HepG2 (cell line): Measurements from ENCODE around the gene AGAP3. TPM values are rescaled to one million over a fixed set of nuclear protein-coding genes. Genes with fewer than 3 reads are reported as not detected.

Experiments used
- AGO2 ChIP-seq: fragments of 200-400 bp; formaldehyde crosslinking; optimal IDR thresholded peaks from 2 replicates; pipeline ENCODE3; 2017; ENCODE audit warnings: mild to moderate bottlenecking, low read depth, low read length, moderate library complexity
- FOXK2 ChIP-seq: fragments of 450-650 bp; IDR thresholded peaks from 2 replicates; pipeline ENCODE4 v1.6.1; 2016
- KDM4B ChIP-seq: sonication (generic); formaldehyde crosslinking; IDR thresholded peaks from 2 replicates; pipeline ENCODE4 v1.4.0; 2020; ENCODE audit warnings: missing genetic modification reagents
- RXRB ChIP-seq: IDR thresholded peaks from 2 replicates; pipeline ENCODE4 v1.6.1; 2016; ENCODE audit warnings: borderline replicate concordance, missing genetic modification reagents, missing compliant biosample characterization
- TCF12 ChIP-seq, 2 experiments: fragments of 450-650 bp in 1 of 2; sonication (generic) in 1 of 2; formaldehyde crosslinking in 1 of 2; IDR thresholded peaks; 2 replicates each; pipeline versions ENCODE4 v1.6.1 to v1.8.0; 2017 to 2022; ENCODE audit warnings: antibody characterized with exemption in 1 of 2, mild to moderate bottlenecking in 1 of 2, missing genetic modification reagents in 1 of 2, moderate library complexity in 1 of 2
- TMF1 ChIP-seq: sonication (generic); formaldehyde crosslinking; IDR thresholded peaks from 2 replicates; pipeline ENCODE4 v1.8.1; 2022; ENCODE audit warnings: low read depth, missing genetic modification reagents
- ZKSCAN1 ChIP-seq: fragments of 150-350 bp; IDR thresholded peaks from 2 replicates; pipeline ENCODE4 v1.6.1; 2014; ENCODE audit warnings: low read length
- ZNF138 ChIP-seq: sonication (generic); formaldehyde crosslinking; IDR thresholded peaks from 2 replicates; pipeline ENCODE4 v1.5.0; 2020; ENCODE audit warnings: mild to moderate bottlenecking, low read depth, missing genetic modification reagents
- ZNF562 ChIP-seq: sonication (generic); formaldehyde crosslinking; IDR thresholded peaks from 2 replicates; pipeline ENCODE4 v1.8.0; 2022; ENCODE audit warnings: missing genetic modification reagents, borderline replicate concordance
- ZSCAN20 ChIP-seq: sonication (generic); formaldehyde crosslinking; IDR thresholded peaks from 2 replicates; pipeline ENCODE4 v1.4.0; 2020; ENCODE audit warnings: missing genetic modification reagents, mild to moderate bottlenecking, borderline replicate concordance
- ZSCAN31 ChIP-seq: sonication (generic); formaldehyde crosslinking; IDR thresholded peaks from 2 replicates; pipeline ENCODE4 v1.5.0; 2020; ENCODE audit warnings: low read depth, mild to moderate bottlenecking, missing genetic modification reagents
- polyA plus RNA-seq, 8 experiments: library from polyadenylated mRNA; depleted of rRNA in 3 of 8; stranded (reverse) in 7 of 8; unstranded in 1 of 8; fragments of >200 nt; fragmentation: Illumina TruSeq in 4 of 8; extraction: Trizol in 4 of 8; gene quantifications; 2 replicates each; pipeline versions ENCODE4 v1.2.1 to v1.2.3, GENCODE V29; 2011 to 2016; ENCODE audit warnings: low read depth in 4 of 8, missing spikeins in 1 of 8, mixed read lengths in 1 of 8; ENCODE audit not compliant: insufficient read depth in 1 of 8
- total RNA-seq, 5 experiments: library from RNA; depleted of rRNA; stranded (reverse); fragments of >200 nt; fragmentation: Illumina TruSeq; extraction: Trizol; gene quantifications; 2 replicates each; pipeline ENCODE4 v1.2.3, GENCODE V29; 2016; ENCODE audit warnings: low read depth in 1 of 5
- TF ChIP-seq, protein P1 (sequence below): sonication (generic); formaldehyde crosslinking; IDR thresholded peaks from 2 replicates; pipeline ENCODE4 v1.4.0; 2020; ENCODE audit warnings: missing genetic modification reagents, borderline replicate concordance
- TF ChIP-seq, protein P2 (sequence below): sonication (generic); formaldehyde crosslinking; IDR thresholded peaks from 2 replicates; pipeline ENCODE4 v1.8.0; 2023; ENCODE audit warnings: mild to moderate bottlenecking, missing genetic modification reagents
- TF ChIP-seq, protein P3 (sequence below): IDR thresholded peaks from 2 replicates; pipeline ENCODE4 v1.6.1; 2016; ENCODE audit warnings: mild to moderate bottlenecking, missing biosample characterization, missing genetic modification reagents
- TF ChIP-seq, protein P4 (sequence below): sonication (generic); formaldehyde crosslinking; IDR thresholded peaks from 2 replicates; pipeline ENCODE4 v1.4.0; 2020; ENCODE audit warnings: mild to moderate bottlenecking, low read depth, missing genetic modification reagents
- TF ChIP-seq, protein P5 (sequence below), 2 experiments: sonication (generic) in 1 of 2; formaldehyde crosslinking in 1 of 2; IDR thresholded peaks; 2 replicates each; pipeline versions ENCODE4 v1.4.0 to v1.6.1; 2016 to 2020; ENCODE audit warnings: borderline replicate concordance in 1 of 2, low read depth in 1 of 2, mild to moderate bottlenecking in 1 of 2, missing genetic modification reagents in 1 of 2

The AGAP3 gene
- total and polyA plus RNA-seq, 2 of the 13 experiments (the other 11 are each of a cell fraction or from before 2014, with no cell fraction given), result 31.3 to 61.4 TPM

DNA sequence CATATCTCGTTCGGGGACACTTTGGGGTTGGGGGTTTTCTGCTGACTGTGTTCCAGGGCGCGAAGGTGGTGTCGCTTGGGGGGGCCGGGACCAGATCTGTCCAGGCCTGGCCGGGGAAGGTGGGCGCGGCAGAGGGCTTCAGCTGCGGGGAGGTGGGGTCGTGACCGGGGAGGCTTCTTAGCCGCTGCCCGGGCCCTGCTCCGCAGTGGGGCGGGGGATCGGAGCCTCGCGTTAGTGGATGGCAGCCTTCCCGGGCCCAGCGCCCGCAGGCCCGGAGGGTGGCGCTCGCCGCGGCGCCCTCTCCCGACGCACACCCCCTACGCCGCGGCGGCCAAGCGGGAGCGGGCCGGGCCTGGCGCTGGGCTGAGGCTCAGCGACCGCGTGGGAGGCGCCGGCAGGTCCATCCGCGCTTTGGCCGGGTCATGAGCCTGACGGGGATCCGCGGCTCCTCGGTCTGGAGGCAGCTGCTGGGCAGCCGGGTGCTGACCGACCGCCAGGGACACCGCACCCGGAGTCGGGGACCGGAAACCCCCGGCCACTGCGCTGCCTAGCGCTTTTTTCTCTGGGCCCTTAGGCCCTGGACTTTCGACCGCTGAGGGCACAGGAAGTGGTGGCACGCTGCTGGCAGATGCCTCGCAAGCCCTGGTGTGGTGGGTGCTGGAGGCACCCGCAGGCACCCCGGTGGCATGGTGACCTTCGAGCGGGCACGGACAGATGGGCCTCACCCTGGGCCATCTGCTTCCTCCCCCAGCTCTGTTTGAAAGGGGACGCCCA is 1.2 kb downstream of the AGAP3 start (continued):
- TF ChIP-seq, protein P1, sequence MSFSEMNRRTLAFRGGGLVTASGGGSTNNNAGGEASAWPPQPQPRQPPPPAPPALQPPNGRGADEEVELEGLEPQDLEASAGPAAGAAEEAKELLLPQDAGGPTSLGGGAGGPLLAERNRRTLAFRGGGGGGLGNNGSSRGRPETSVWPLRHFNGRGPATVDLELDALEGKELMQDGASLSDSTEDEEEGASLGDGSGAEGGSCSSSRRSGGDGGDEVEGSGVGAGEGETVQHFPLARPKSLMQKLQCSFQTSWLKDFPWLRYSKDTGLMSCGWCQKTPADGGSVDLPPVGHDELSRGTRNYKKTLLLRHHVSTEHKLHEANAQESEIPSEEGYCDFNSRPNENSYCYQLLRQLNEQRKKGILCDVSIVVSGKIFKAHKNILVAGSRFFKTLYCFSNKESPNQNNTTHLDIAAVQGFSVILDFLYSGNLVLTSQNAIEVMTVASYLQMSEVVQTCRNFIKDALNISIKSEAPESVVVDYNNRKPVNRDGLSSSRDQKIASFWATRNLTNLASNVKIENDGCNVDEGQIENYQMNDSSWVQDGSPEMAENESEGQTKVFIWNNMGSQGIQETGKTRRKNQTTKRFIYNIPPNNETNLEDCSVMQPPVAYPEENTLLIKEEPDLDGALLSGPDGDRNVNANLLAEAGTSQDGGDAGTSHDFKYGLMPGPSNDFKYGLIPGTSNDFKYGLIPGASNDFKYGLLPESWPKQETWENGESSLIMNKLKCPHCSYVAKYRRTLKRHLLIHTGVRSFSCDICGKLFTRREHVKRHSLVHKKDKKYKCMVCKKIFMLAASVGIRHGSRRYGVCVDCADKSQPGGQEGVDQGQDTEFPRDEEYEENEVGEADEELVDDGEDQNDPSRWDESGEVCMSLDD (CRISPR knock-in tag), result 0 out of 2 replicates have a peak, but pooled peaks have one; percentile 12
- TF ChIP-seq, protein P2, sequence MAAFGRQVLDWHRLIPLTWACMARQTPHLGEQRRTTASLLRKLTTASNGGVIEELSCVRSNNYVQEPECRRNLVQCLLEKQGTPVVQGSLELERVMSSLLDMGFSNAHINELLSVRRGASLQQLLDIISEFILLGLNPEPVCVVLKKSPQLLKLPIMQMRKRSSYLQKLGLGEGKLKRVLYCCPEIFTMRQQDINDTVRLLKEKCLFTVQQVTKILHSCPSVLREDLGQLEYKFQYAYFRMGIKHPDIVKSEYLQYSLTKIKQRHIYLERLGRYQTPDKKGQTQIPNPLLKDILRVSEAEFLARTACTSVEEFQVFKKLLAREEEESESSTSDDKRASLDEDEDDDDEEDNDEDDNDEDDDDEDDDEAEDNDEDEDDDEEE (CRISPR knock-in tag), result peak; percentile 79
- no peak for TF ChIP-seq TCF12 (IDR thresholded peaks at IDR 0.05)
- no peak for TF ChIP-seq TCF12 (CRISPR knock-in tag; IDR thresholded peaks at IDR 0.05)
- TF ChIP-seq RXRB (CRISPR knock-in tag), result no peak
- TF ChIP-seq, protein P3, sequence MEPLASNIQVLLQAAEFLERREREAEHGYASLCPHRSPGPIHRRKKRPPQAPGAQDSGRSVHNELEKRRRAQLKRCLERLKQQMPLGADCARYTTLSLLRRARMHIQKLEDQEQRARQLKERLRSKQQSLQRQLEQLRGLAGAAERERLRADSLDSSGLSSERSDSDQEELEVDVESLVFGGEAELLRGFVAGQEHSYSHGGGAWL (CRISPR knock-in tag), result peak; percentile 43; the same call in 1 of the 2 replicates
- TF ChIP-seq FOXK2, result no peak
- TF ChIP-seq KDM4B (CRISPR knock-in tag), result no peak
- peak; percentile 20; the same call in 1 of the 2 replicates for TF ChIP-seq ZSCAN20 (CRISPR knock-in tag)
- TF ChIP-seq AGO2, result peak; percentile 64
- TF ChIP-seq TMF1 (CRISPR knock-in tag), result peak; percentile 61
- TF ChIP-seq ZSCAN31, result no peak
- TF ChIP-seq, protein P4, sequence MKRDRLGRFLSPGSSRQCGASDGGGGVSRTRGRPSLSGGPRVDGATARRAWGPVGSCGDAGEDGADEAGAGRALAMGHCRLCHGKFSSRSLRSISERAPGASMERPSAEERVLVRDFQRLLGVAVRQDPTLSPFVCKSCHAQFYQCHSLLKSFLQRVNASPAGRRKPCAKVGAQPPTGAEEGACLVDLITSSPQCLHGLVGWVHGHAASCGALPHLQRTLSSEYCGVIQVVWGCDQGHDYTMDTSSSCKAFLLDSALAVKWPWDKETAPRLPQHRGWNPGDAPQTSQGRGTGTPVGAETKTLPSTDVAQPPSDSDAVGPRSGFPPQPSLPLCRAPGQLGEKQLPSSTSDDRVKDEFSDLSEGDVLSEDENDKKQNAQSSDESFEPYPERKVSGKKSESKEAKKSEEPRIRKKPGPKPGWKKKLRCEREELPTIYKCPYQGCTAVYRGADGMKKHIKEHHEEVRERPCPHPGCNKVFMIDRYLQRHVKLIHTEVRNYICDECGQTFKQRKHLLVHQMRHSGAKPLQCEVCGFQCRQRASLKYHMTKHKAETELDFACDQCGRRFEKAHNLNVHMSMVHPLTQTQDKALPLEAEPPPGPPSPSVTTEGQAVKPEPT, result no peak
- TF ChIP-seq ZKSCAN1, result no peak
- TF ChIP-seq, protein P5, sequence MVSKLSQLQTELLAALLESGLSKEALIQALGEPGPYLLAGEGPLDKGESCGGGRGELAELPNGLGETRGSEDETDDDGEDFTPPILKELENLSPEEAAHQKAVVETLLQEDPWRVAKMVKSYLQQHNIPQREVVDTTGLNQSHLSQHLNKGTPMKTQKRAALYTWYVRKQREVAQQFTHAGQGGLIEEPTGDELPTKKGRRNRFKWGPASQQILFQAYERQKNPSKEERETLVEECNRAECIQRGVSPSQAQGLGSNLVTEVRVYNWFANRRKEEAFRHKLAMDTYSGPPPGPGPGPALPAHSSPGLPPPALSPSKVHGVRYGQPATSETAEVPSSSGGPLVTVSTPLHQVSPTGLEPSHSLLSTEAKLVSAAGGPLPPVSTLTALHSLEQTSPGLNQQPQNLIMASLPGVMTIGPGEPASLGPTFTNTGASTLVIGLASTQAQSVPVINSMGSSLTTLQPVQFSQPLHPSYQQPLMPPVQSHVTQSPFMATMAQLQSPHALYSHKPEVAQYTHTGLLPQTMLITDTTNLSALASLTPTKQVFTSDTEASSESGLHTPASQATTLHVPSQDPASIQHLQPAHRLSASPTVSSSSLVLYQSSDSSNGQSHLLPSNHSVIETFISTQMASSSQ (IDR thresholded peaks at IDR 0.05; ENCODE audit: low read depth), result no peak
- TF ChIP-seq, protein P5 (CRISPR knock-in tag; IDR thresholded peaks at IDR 0.05; ENCODE audit: borderline replicate concordance), result no peak
- no peak for TF ChIP-seq ZNF562 (CRISPR knock-in tag)
- no peak for TF ChIP-seq ZNF138
